Measurements from ENCODE around the gene CPTP. TPM values are rescaled to one million over a fixed set of nuclear protein-coding genes. Genes with fewer than 3 reads are reported as not detected.
"Not testable (repeated sequence)": the region's sequence is repeated elsewhere in the genome, so short reads cannot be mapped to it uniquely, and the experiment has no call there.

CPTP gene
- polyA plus RNA-seq, 3 donors: 6.4 to 7.7 (median 7.4) TPM

GRCh38 chr1:1366699-1367066 is 42.1 kb downstream of the CPTP start:
- no peak for TF ChIP-seq CTCF (IDR thresholded peaks at IDR 0.05)
- Histone ChIP-seq H2AFZ (ENCODE audit: insufficient read depth, low read depth, low read length, poor library complexity, severe bottlenecking) (no peak overlapping the region), H4K20me1 (ENCODE audit: insufficient read depth, low read length) (peaks cover 4% of the 10 kb centered on the region), H3K4me1 (ENCODE audit: control insufficient read depth in 1 of 2, insufficient read depth in 2 of 2, low read length in 2 of 2) (peaks cover 13 to 14% of the 10 kb centered on the region in 2 donors), H3K36me3 (replicated peaks in 1 of 2; ENCODE audit: control insufficient read depth in 1 of 2, insufficient read depth in 2 of 2, low read length in 2 of 2) (no peaks in the 10 kb centered on the region), H3K4me2 (replicated peaks; ENCODE audit: extremely low read depth, low read length, poor library complexity, severe bottlenecking) (no peak overlapping the region), H3K4me3 (replicated peaks in 1 of 3; ENCODE audit: low read depth in 2 of 3, low read length in 3 of 3) (no peak overlapping the region), H3K79me2 (ENCODE audit: insufficient read depth, low read length) (no peaks in the 10 kb centered on the region), H3K27ac (ENCODE audit: low read depth in 1 of 2, low read length in 2 of 2) (no peak overlapping the region), H3K27me3 (ENCODE audit: control insufficient read depth in 2 of 2, insufficient read depth in 2 of 2, low read length in 2 of 2) (peaks cover 0 to 6% of the 10 kb centered on the region in 2 donors), H3K9ac (ENCODE audit: insufficient read depth, low read length, poor library complexity, severe bottlenecking) (no peak overlapping the region), H3K9me3 (replicated peaks in 1 of 2; ENCODE audit: control insufficient read depth in 1 of 2, insufficient read depth in 1 of 2, low read length in 2 of 2) (peaks cover 0 to 17% of the 10 kb centered on the region in 2 donors)
- 81% methylated on average over 2 of the region's 3 CpGs for WGBS (ENCODE audit: insufficient coverage)
- Mint-ChIP-seq H3K36me3 (no peaks in the 10 kb centered on the region), H3K27ac (no peak overlapping the region), H3K4me1 (peaks cover 19% of the 10 kb centered on the region), H3K4me3 (no peak overlapping the region), H3K9me3 (peaks cover 0 to 3% (median 0%) of the 10 kb centered on the region in 7 donors), H3K27me3 (ENCODE audit: low read depth in 3 of 3) (peaks cover 20 to 35% (median 33%) of the 10 kb centered on the region in 3 donors)
- no peak for DNase-seq
- intact Hi-C loops (cut with micrococcal nuclease): no loop called here

- Mint-ChIP-seq H3K4me3 (no peak overlapping the region), H3K4me1 (peaks cover 23% of the 10 kb centered on the region), H3K9me3 (peaks cover 0 to 3% (median 0%) of the 10 kb centered on the region in 7 donors), H3K27me3 (ENCODE audit: low read depth in 3 of 3) (peaks cover 15 to 28% (median 26%) of the 10 kb centered on the region in 3 donors), H3K36me3 (no peaks in the 10 kb centered on the region), H3K27ac (no peak overlapping the region)
- Histone ChIP-seq H3K4me1 (ENCODE audit: control insufficient read depth in 1 of 2, insufficient read depth in 2 of 2, low read length in 2 of 2) (peaks cover 19 to 20% of the 10 kb centered on the region in 2 donors), H3K27ac (ENCODE audit: low read depth in 1 of 2, low read length in 2 of 2) (no peak overlapping the region), H3K9ac (ENCODE audit: insufficient read depth, low read length, poor library complexity, severe bottlenecking) (no peak overlapping the region), H2AFZ (ENCODE audit: insufficient read depth, low read depth, low read length, poor library complexity, severe bottlenecking) (no peak overlapping the region), H3K4me3 (replicated peaks in 1 of 3; ENCODE audit: low read depth in 2 of 3, low read length in 3 of 3) (no peak overlapping the region), H3K36me3 (replicated peaks in 1 of 2; ENCODE audit: control insufficient read depth in 1 of 2, insufficient read depth in 2 of 2, low read length in 2 of 2) (no peaks in the 10 kb centered on the region), H4K20me1 (ENCODE audit: insufficient read depth, low read length) (peaks cover 10% of the 10 kb centered on the region), H3K27me3 (ENCODE audit: control insufficient read depth in 2 of 2, insufficient read depth in 2 of 2, low read length in 2 of 2) (no peaks in the 10 kb centered on the region), H3K79me2 (ENCODE audit: insufficient read depth, low read length) (no peaks in the 10 kb centered on the region), H3K9me3 (replicated peaks in 1 of 2; ENCODE audit: control insufficient read depth in 1 of 2, insufficient read depth in 1 of 2, low read length in 2 of 2) (peaks cover 0 to 17% of the 10 kb centered on the region in 2 donors), H3K4me2 (replicated peaks; ENCODE audit: extremely low read depth, low read length, poor library complexity, severe bottlenecking) (no peak overlapping the region)
- 96% methylated on average over 5 of the region's 5 CpGs for WGBS (ENCODE audit: insufficient coverage)
- no peak for DNase-seq
- intact Hi-C loops (cut with micrococcal nuclease): no loop called here
- no peak for TF ChIP-seq CTCF (IDR thresholded peaks at IDR 0.05)
Observed at GRCh38 chr1:1367315-1367714, 42.7 kb downstream of the CPTP start.

GRCh38 chr1:1370094-1370493 is 45.5 kb downstream of the CPTP start:
- Histone ChIP-seq H3K4me1 (ENCODE audit: control insufficient read depth in 1 of 2, insufficient read depth in 2 of 2, low read length in 2 of 2) (peaks cover 32 to 43% of the 10 kb centered on the region in 2 donors), H4K20me1 (ENCODE audit: insufficient read depth, low read length) (peaks cover 19% of the 10 kb centered on the region), H3K79me2 (ENCODE audit: insufficient read depth, low read length) (peaks cover 20% of the 10 kb centered on the region), H3K9me3 (replicated peaks in 1 of 2; ENCODE audit: control insufficient read depth in 1 of 2, insufficient read depth in 1 of 2, low read length in 2 of 2) (peaks cover 0 to 17% of the 10 kb centered on the region in 2 donors)
- DNase-seq; H3K27me3 ChIP-seq (ENCODE audit: control insufficient read depth in 2 of 2, insufficient read depth in 2 of 2, low read length in 2 of 2); H3K27ac Mint-ChIP-seq; H3K36me3 ChIP-seq (replicated peaks in 1 of 2; ENCODE audit: control insufficient read depth in 1 of 2, insufficient read depth in 2 of 2, low read length in 2 of 2); H3K4me3 ChIP-seq (replicated peaks in 1 of 3; ENCODE audit: low read depth in 2 of 3, low read length in 3 of 3); H3K9ac ChIP-seq (ENCODE audit: insufficient read depth, low read length, poor library complexity, severe bottlenecking); H3K4me2 ChIP-seq (replicated peaks; ENCODE audit: extremely low read depth, low read length, poor library complexity, severe bottlenecking); H3K27ac ChIP-seq (ENCODE audit: low read depth in 1 of 2, low read length in 2 of 2); H2AFZ ChIP-seq (ENCODE audit: insufficient read depth, low read depth, low read length, poor library complexity, severe bottlenecking); H3K9me3 Mint-ChIP-seq; H3K4me3 Mint-ChIP-seq: not testable (repeated sequence)
- Mint-ChIP-seq H3K4me1 (peaks cover 40% of the 10 kb centered on the region), H3K36me3 (peaks cover 8 to 12% of the 10 kb centered on the region in 2 donors), H3K27me3 (ENCODE audit: low read depth in 3 of 3) (peaks cover 7 to 12% (median 10%) of the 10 kb centered on the region in 3 donors)
- intact Hi-C loops (cut with micrococcal nuclease): loop anchor here in 1 of 2 donors (10.0 kb wide), 2 partner anchors 255 to 355 kb away; partner anchors contain the start of genes C1orf159 and ISG15
- 0% methylated on average over 1 of the region's 14 CpGs for WGBS (ENCODE audit: insufficient coverage)
